NCI-H748 treated with DMSO at 0.1 percent for 48 hours (cell line): Measurements from ENCODE around the gene AGO4.

Experiments
- DNase-seq: peaks from one replicate; lab custom pipeline; 2025; lab: John Stamatoyannopoulos, UW

AGO4 gene

DNA sequence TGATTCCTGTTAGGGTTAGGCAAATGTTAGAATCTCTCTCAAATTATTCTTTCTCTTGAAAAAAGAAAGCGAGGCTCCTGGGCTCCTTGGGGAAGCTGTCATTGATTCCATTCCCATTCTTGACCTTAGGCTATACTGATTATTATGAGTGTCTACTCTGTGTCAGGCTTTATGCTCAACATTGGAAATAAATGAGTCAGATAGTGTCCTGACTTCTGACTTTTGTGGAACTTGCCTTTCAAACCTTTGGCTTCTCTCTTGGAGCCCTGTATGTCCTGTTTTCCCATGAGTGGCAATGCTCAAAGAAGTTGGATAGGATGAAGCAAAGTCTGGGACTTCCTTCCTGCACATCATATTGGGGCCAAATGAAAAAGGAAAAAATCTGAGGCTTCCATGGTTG, 86.8 kb downstream of the AGO4 start:
- no peak for DNase-seq

DNA sequence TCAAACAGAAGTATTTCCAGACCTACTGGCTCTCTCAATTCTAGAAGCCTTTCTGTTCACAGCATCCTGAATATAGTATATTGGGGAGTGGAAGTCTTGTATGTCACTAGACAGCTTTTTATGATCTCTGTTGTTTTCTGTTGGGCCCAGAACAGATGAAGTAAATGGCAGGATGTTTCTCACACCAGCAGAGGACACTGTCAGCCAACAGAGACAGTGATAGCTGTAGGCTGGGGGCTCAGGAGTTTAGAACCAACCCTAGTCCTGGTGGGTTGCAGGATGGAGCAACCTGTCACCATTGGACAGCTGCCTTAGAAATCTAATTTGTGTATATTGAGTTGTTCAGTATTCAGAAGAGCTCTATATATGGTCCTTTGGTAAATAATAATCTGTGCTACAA, 92.1 kb downstream of the AGO4 start:
- DNase-seq: no peak

DNA sequence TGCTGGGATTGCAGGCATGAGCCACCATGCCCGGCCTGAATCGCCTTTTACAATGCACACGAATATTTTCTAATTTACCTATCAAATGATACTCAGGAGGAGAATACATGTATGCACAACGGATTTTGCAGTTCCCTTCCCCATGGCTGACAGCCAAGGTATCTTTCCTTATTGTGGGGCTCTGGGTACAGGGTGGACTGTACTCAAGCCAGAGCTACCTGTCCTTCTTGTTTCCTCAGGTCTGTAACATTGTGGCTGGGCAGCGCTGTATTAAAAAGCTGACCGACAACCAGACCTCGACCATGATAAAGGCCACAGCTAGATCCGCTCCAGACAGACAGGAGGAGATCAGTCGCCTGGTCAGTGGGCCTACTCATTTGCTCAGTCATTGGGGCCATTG, 93.4 kb downstream of the AGO4 start:
- no peak for DNase-seq

DNA sequence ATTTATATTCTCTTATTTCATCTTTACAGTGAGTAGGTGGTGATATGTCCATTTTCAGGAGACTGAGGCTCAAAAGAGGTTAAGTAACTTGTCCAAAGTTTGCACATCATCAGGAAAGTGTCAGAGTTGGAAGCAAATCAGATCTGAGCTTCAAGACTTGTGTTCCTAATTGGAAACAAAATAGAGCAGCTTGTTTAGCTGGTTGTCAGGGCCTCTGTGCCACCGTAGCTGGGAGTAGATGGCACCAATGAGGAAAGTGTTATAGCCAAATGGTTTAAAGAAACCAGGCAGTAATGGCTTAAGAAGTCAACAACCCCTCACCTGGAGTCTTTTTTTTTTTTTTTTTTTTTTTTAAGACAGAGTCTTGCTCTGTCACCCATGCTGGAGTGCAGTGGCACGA, 94.9 kb downstream of the AGO4 start:
- no peak for DNase-seq
